ENCODE data around the gene FAM200B.

FAM200B gene

GRCh38 chr4:15665753-15666365, 15.8 kb upstream of the FAM200B start:
- in situ Hi-C loops (cut with MboI; ENCODE audit: low pct_unique_long_range_greater_than_20kb, low sequenced_read_pairs) = no loop called here
- peak; percentile 45 for DNase-seq

GRCh38 chr4:15667006-15667405, 14.6 kb upstream of the FAM200B start:
- DNase-seq = no peak
- in situ Hi-C loops (cut with MboI; ENCODE audit: low pct_unique_long_range_greater_than_20kb, low sequenced_read_pairs) = no loop called here

GRCh38 chr4:15668566-15669435, 12.8 kb upstream of the FAM200B start:
- DNase-seq = no peak
- in situ Hi-C loops (cut with MboI; ENCODE audit: low pct_unique_long_range_greater_than_20kb, low sequenced_read_pairs) = no loop called here

GRCh38 chr4:15670576-15670975, 11.1 kb upstream of the FAM200B start:
- no peak for DNase-seq
- in situ Hi-C loops (cut with MboI; ENCODE audit: low pct_unique_long_range_greater_than_20kb, low sequenced_read_pairs) = no loop called here

- in situ Hi-C loops (cut with MboI; ENCODE audit: low pct_unique_long_range_greater_than_20kb, low sequenced_read_pairs) = no loop called here
- DNase-seq = no peak
Observed at GRCh38 chr4:15672101-15672500, 9.5 kb upstream of the FAM200B start.

- in situ Hi-C loops (cut with MboI; ENCODE audit: low pct_unique_long_range_greater_than_20kb, low sequenced_read_pairs) = no loop called here
- DNase-seq = no peak
Observed at GRCh38 chr4:15673337-15673736, 8.3 kb upstream of the FAM200B start.

- in situ Hi-C loops (cut with MboI; ENCODE audit: low pct_unique_long_range_greater_than_20kb, low sequenced_read_pairs) = no loop called here
- no peak for DNase-seq
Observed at GRCh38 chr4:15674046-15674445, 7.6 kb upstream of the FAM200B start.

GRCh38 chr4:15674926-15675325, 6.7 kb upstream of the FAM200B start:
- DNase-seq = no peak
- in situ Hi-C loops (cut with MboI; ENCODE audit: low pct_unique_long_range_greater_than_20kb, low sequenced_read_pairs) = no loop called here

- in situ Hi-C loops (cut with MboI; ENCODE audit: low pct_unique_long_range_greater_than_20kb, low sequenced_read_pairs) = no loop called here
- no peak for DNase-seq
Observed at GRCh38 chr4:15675356-15675755, 6.3 kb upstream of the FAM200B start.

- in situ Hi-C loops (cut with MboI; ENCODE audit: low pct_unique_long_range_greater_than_20kb, low sequenced_read_pairs) = no loop called here
- no peak for DNase-seq
Observed at GRCh38 chr4:15676039-15676438, 5.6 kb upstream of the FAM200B start.

- DNase-seq = no peak
- in situ Hi-C loops (cut with MboI; ENCODE audit: low pct_unique_long_range_greater_than_20kb, low sequenced_read_pairs) = no loop called here
Observed at GRCh38 chr4:15676899-15677298, 4.7 kb upstream of the FAM200B start.

GRCh38 chr4:15677507-15677988, 4.1 kb upstream of the FAM200B start:
- no peak for DNase-seq
- in situ Hi-C loops (cut with MboI; ENCODE audit: low pct_unique_long_range_greater_than_20kb, low sequenced_read_pairs) = no loop called here

GRCh38 chr4:15681067-15681371, 608 bp upstream of the FAM200B start:
- DNase-seq = no peak
- in situ Hi-C loops (cut with MboI; ENCODE audit: low pct_unique_long_range_greater_than_20kb, low sequenced_read_pairs) = no loop called here

- in situ Hi-C loops (cut with MboI; ENCODE audit: low pct_unique_long_range_greater_than_20kb, low sequenced_read_pairs) = no loop called here
- no peak for DNase-seq
Observed at GRCh38 chr4:15682242-15683142, 865 bp downstream of the FAM200B start.

- in situ Hi-C loops (cut with MboI; ENCODE audit: low pct_unique_long_range_greater_than_20kb, low sequenced_read_pairs) = no loop called here
- no peak for DNase-seq
Observed at GRCh38 chr4:15683143-15683495, 1.5 kb downstream of the FAM200B start.

GRCh38 chr4:15684498-15684897, 2.9 kb downstream of the FAM200B start:
- no peak for DNase-seq
- in situ Hi-C loops (cut with MboI; ENCODE audit: low pct_unique_long_range_greater_than_20kb, low sequenced_read_pairs) = no loop called here

GRCh38 chr4:15688051-15688450, 6.4 kb downstream of the FAM200B start:
- in situ Hi-C loops (cut with MboI; ENCODE audit: low pct_unique_long_range_greater_than_20kb, low sequenced_read_pairs) = no loop called here
- no peak for DNase-seq

GRCh38 chr4:15689540-15689939, 7.9 kb downstream of the FAM200B start:
- in situ Hi-C loops (cut with MboI; ENCODE audit: low pct_unique_long_range_greater_than_20kb, low sequenced_read_pairs) = no loop called here
- no peak for DNase-seq

GRCh38 chr4:15690020-15690809, 8.6 kb downstream of the FAM200B start:
- in situ Hi-C loops (cut with MboI; ENCODE audit: low pct_unique_long_range_greater_than_20kb, low sequenced_read_pairs) = no loop called here
- DNase-seq = no peak

Data from KBM-7 (cell line).